HepG2 (cell line): ENCODE results near the gene CAPN10. TPM values are rescaled to one million over a fixed set of nuclear protein-coding genes. Genes with fewer than 3 reads are reported as not detected.

ENCODE experiments used
- ERF ChIP-seq: IDR thresholded peaks from 2 replicates; pipeline ENCODE4 v1.6.1; 2018; ENCODE audit warnings: missing biosample characterization, missing genetic modification reagents
- HNRNPUL1 ChIP-seq: fragments of 200-400 bp; formaldehyde crosslinking; IDR thresholded peaks from 2 replicates; pipeline ENCODE4 v1.6.1; 2017; ENCODE audit warnings: low read depth, mild to moderate bottlenecking, low read length, moderate library complexity
- HOXA9 ChIP-seq: sonication (generic); formaldehyde crosslinking; IDR thresholded peaks from 2 replicates; pipeline ENCODE4 v1.8.1; 2022; ENCODE audit warnings: missing genetic modification reagents, mild to moderate bottlenecking, moderate library complexity, borderline replicate concordance
- IKZF1 ChIP-seq: fragments of 450-650 bp; IDR thresholded peaks from 2 replicates; pipeline ENCODE4 v1.7.1; 2016
- NR2C2 ChIP-seq: sonication (generic); formaldehyde crosslinking; IDR thresholded peaks from 2 replicates; pipeline ENCODE4 v1.4.0; 2020; ENCODE audit warnings: missing genetic modification reagents, mild to moderate bottlenecking, moderate library complexity, borderline replicate concordance
- POLR2G ChIP-seq: fragments of 200-400 bp; formaldehyde crosslinking; IDR thresholded peaks from 2 replicates; pipeline ENCODE4 v1.6.1; 2018; ENCODE audit warnings: mild to moderate bottlenecking, low read depth, low read length, moderate library complexity
- RBFOX2 ChIP-seq: fragments of 200-400 bp; formaldehyde crosslinking; IDR thresholded peaks from 2 replicates; pipeline ENCODE4 v1.6.1; 2017; ENCODE audit warnings: low read depth, mild to moderate bottlenecking, low read length
- TEAD3 ChIP-seq: optimal IDR thresholded peaks from 2 replicates; pipeline ENCODE3; 2016; ENCODE audit warnings: borderline replicate concordance
- YEATS4 ChIP-seq: sonication (generic); formaldehyde crosslinking; IDR thresholded peaks from 2 replicates; pipeline ENCODE4 v1.4.0; 2020; ENCODE audit warnings: missing genetic modification reagents, borderline replicate concordance
- polyA plus RNA-seq, 8 experiments: library from polyadenylated mRNA; depleted of rRNA in 3 of 8; stranded (reverse) in 7 of 8; unstranded in 1 of 8; fragments of >200 nt; fragmentation: Illumina TruSeq in 4 of 8; extraction: Trizol in 4 of 8; gene quantifications; 2 replicates each; pipeline versions ENCODE4 v1.2.1 to v1.2.3, GENCODE V29; 2011 to 2016; ENCODE audit warnings: low read depth in 4 of 8, missing spikeins in 1 of 8, mixed read lengths in 1 of 8; ENCODE audit not compliant: insufficient read depth in 1 of 8
- total RNA-seq, 5 experiments: library from RNA; depleted of rRNA; stranded (reverse); fragments of >200 nt; fragmentation: Illumina TruSeq; extraction: Trizol; gene quantifications; 2 replicates each; pipeline ENCODE4 v1.2.3, GENCODE V29; 2016; ENCODE audit warnings: low read depth in 1 of 5
- TF ChIP-seq, protein P1 (sequence below): sonication (generic); formaldehyde crosslinking; IDR thresholded peaks from 2 replicates; pipeline ENCODE4 v1.4.0; 2020; ENCODE audit warnings: missing genetic modification reagents, mild to moderate bottlenecking, borderline replicate concordance
- TF ChIP-seq, protein P2 (sequence below): sonication (generic); formaldehyde crosslinking; IDR thresholded peaks from 2 replicates; pipeline ENCODE4 v1.8.1; 2023; ENCODE audit warnings: mild to moderate bottlenecking, missing genetic modification reagents
- TF ChIP-seq, protein P3 (sequence below): IDR thresholded peaks from 2 replicates; pipeline ENCODE4 v1.6.1; 2016; ENCODE audit warnings: missing compliant biosample characterization, missing genetic modification reagents, borderline replicate concordance
- TF ChIP-seq, protein P4 (sequence below): sonication (generic); formaldehyde crosslinking; IDR thresholded peaks from 2 replicates; pipeline ENCODE4 v1.9.0; 2021; ENCODE audit warnings: missing genetic modification reagents, borderline replicate concordance
- TF ChIP-seq, protein P5 (sequence below): sonication (generic); formaldehyde crosslinking; IDR thresholded peaks from 2 replicates; pipeline ENCODE4 v1.4.0; 2020; ENCODE audit warnings: mild to moderate bottlenecking, missing genetic modification reagents

The CAPN10 gene
- total and polyA plus RNA-seq, 2 of the 13 experiments (the other 11 are each of a cell fraction or from before 2014, with no cell fraction given): 27.6 to 32.4 TPM

DNA sequence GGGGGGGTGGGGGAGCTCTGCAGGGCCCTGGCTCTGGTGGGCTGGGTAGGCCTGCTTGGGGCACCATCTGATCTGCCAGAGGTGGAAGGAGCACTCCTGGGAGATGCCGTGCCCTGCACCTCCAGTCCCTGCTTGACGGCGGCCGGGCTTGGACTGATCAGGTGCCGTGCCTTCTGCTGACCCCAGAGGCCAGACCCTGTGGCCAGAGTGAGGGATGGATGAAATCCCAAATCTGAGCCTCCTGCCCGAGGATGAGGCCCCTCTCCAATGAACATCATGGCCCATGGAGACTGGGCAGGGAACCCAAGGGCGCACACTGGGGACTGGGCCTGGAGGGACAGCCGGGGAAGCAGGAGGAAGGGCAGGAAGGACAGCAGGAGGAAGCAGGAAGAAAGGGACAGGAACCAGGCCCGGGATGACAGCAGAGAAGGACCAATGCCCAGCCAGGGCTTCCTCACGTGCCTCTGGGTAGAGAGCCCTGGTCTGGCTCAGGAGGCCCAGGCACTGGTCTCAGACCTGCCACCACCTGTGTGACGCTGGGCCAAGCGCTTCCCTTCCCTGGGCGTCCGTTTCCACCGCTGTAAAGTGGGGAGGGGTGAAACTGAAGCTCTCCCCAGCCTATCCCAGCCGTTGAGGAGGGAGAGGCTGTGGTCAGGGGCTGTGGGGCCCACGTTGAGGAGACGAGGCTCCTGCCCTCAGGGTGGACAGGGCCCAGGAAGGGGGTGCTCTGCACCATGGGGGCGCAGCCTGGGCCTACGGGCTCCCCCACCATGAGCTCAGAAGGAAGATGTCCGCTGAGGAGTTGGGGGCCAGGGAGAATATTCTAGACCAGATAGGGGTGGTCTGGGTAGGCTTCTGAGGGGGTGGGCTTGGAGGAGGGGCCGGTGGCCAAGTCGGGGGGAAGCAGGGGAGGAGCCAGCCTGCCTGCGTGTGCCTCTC lies 37.7 kb downstream of the CAPN10 start (continued):
- TF ChIP-seq, protein P1, sequence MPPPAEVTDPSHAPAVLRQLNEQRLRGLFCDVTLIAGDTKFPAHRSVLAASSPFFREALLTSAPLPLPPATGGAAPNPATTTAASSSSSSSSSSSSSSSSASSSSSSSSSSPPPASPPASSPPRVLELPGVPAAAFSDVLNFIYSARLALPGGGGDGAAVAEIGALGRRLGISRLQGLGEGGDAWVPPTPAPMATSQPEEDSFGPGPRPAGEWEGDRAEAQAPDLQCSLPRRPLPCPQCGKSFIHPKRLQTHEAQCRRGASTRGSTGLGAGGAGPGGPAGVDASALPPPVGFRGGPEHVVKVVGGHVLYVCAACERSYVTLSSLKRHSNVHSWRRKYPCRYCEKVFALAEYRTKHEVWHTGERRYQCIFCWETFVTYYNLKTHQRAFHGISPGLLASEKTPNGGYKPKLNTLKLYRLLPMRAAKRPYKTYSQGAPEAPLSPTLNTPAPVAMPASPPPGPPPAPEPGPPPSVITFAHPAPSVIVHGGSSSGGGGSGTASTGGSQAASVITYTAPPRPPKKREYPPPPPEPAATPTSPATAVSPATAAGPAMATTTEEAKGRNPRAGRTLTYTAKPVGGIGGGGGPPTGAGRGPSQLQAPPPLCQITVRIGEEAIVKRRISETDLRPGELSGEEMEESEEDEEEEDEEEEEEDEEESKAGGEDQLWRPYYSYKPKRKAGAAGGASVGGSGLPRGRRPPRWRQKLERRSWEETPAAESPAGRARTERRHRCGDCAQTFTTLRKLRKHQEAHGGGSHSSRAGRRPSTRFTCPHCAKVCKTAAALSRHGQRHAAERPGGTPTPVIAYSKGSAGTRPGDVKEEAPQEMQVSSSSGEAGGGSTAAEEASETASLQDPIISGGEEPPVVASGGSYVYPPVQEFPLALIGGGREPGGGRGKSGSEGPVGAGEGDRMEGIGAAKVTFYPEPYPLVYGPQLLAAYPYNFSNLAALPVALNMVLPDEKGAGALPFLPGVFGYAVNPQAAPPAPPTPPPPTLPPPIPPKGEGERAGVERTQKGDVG (CRISPR knock-in tag): peak; percentile 33; the same call in 1 of the 2 replicates
- TF ChIP-seq, protein P2, sequence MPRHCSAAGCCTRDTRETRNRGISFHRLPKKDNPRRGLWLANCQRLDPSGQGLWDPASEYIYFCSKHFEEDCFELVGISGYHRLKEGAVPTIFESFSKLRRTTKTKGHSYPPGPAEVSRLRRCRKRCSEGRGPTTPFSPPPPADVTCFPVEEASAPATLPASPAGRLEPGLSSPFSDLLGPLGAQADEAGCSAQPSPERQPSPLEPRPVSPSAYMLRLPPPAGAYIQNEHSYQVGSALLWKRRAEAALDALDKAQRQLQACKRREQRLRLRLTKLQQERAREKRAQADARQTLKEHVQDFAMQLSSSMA (CRISPR knock-in tag): no peak
- no peak for TF ChIP-seq RBFOX2
- TF ChIP-seq HNRNPUL1: no peak
- TF ChIP-seq POLR2G: peak; percentile 47; the same call in 1 of the 2 replicates
- no peak for TF ChIP-seq NR2C2
- TF ChIP-seq, protein P3, sequence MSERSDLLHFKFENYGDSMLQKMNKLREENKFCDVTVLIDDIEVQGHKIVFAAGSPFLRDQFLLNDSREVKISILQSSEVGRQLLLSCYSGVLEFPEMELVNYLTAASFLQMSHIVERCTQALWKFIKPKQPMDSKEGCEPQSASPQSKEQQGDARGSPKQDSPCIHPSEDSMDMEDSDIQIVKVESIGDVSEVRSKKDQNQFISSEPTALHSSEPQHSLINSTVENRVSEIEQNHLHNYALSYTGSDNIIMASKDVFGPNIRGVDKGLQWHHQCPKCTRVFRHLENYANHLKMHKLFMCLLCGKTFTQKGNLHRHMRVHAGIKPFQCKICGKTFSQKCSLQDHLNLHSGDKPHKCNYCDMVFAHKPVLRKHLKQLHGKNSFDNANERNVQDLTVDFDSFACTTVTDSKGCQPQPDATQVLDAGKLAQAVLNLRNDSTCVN: no peak
- TF ChIP-seq IKZF1: no peak
- TF ChIP-seq, protein P4, sequence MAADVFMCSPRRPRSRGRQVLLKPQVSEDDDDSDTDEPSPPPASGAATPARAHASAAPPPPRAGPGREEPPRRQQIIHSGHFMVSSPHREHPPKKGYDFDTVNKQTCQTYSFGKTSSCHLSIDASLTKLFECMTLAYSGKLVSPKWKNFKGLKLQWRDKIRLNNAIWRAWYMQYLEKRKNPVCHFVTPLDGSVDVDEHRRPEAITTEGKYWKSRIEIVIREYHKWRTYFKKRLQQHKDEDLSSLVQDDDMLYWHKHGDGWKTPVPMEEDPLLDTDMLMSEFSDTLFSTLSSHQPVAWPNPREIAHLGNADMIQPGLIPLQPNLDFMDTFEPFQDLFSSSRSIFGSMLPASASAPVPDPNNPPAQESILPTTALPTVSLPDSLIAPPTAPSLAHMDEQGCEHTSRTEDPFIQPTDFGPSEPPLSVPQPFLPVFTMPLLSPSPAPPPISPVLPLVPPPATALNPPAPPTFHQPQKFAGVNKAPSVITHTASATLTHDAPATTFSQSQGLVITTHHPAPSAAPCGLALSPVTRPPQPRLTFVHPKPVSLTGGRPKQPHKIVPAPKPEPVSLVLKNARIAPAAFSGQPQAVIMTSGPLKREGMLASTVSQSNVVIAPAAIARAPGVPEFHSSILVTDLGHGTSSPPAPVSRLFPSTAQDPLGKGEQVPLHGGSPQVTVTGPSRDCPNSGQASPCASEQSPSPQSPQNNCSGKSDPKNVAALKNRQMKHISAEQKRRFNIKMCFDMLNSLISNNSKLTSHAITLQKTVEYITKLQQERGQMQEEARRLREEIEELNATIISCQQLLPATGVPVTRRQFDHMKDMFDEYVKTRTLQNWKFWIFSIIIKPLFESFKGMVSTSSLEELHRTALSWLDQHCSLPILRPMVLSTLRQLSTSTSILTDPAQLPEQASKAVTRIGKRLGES (CRISPR knock-in tag): no peak
- TF ChIP-seq ERF (CRISPR knock-in tag): no peak
- TF ChIP-seq YEATS4: no peak
- no peak for TF ChIP-seq HOXA9 (CRISPR knock-in tag)
- TF ChIP-seq, protein P5, sequence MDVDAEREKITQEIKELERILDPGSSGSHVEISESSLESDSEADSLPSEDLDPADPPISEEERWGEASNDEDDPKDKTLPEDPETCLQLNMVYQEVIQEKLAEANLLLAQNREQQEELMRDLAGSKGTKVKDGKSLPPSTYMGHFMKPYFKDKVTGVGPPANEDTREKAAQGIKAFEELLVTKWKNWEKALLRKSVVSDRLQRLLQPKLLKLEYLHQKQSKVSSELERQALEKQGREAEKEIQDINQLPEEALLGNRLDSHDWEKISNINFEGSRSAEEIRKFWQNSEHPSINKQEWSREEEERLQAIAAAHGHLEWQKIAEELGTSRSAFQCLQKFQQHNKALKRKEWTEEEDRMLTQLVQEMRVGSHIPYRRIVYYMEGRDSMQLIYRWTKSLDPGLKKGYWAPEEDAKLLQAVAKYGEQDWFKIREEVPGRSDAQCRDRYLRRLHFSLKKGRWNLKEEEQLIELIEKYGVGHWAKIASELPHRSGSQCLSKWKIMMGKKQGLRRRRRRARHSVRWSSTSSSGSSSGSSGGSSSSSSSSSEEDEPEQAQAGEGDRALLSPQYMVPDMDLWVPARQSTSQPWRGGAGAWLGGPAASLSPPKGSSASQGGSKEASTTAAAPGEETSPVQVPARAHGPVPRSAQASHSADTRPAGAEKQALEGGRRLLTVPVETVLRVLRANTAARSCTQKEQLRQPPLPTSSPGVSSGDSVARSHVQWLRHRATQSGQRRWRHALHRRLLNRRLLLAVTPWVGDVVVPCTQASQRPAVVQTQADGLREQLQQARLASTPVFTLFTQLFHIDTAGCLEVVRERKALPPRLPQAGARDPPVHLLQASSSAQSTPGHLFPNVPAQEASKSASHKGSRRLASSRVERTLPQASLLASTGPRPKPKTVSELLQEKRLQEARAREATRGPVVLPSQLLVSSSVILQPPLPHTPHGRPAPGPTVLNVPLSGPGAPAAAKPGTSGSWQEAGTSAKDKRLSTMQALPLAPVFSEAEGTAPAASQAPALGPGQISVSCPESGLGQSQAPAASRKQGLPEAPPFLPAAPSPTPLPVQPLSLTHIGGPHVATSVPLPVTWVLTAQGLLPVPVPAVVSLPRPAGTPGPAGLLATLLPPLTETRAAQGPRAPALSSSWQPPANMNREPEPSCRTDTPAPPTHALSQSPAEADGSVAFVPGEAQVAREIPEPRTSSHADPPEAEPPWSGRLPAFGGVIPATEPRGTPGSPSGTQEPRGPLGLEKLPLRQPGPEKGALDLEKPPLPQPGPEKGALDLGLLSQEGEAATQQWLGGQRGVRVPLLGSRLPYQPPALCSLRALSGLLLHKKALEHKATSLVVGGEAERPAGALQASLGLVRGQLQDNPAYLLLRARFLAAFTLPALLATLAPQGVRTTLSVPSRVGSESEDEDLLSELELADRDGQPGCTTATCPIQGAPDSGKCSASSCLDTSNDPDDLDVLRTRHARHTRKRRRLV (CRISPR knock-in tag): no peak
- no peak for TF ChIP-seq TEAD3
